Cardiac fibroblast (primary cell): Measurements from ENCODE around the gene AFF3.

Experiments used
- DNase-seq, 2 donors: peaks; one replicate each; pipeline versions ENCODE4 v3.0.0 to v3.0.0-alpha.2; 2010; ENCODE audit warnings: low read depth in 2 of 2
- H3K4me3 ChIP-seq, 2 donors: replicated peaks in 1 of 2; 1 replicate in 1 of 2; 2 replicates in 1 of 2; pipeline ENCODE4 v1.5.1; 2011; ENCODE audit warnings: low read depth in 2 of 2, low read length in 2 of 2, mild to moderate bottlenecking in 2 of 2, moderate library complexity in 1 of 2
- TF ChIP-seq, protein P1 (sequence below): IDR thresholded peaks from one replicate; pipeline ENCODE4 v1.5.1; 2011; ENCODE audit warnings: low read depth, mild to moderate bottlenecking, low read length, inconsistent platforms

The AFF3 gene

DNA sequence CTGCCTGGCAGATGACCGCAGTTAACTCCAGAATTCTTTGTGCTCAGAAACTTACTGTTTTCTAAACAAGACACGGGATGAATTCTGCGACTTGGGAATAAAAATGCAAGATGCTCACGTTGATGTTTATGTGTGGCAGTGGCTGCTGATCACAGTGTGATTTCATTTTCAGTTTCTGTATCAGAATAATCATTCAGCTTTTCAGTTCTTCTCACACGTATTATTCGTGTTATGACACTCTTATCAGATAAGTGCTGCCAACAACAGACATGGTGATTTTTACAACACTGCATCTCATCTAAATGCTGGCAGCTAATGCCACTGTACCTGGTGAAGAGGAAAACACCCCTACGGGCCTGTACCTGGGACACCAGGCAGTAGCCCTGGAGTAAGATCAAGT, 379.7 kb downstream of the AFF3 start:
- no peak overlapping the region for H3K4me3 ChIP-seq
- no peak for DNase-seq
- TF ChIP-seq, protein P1, sequence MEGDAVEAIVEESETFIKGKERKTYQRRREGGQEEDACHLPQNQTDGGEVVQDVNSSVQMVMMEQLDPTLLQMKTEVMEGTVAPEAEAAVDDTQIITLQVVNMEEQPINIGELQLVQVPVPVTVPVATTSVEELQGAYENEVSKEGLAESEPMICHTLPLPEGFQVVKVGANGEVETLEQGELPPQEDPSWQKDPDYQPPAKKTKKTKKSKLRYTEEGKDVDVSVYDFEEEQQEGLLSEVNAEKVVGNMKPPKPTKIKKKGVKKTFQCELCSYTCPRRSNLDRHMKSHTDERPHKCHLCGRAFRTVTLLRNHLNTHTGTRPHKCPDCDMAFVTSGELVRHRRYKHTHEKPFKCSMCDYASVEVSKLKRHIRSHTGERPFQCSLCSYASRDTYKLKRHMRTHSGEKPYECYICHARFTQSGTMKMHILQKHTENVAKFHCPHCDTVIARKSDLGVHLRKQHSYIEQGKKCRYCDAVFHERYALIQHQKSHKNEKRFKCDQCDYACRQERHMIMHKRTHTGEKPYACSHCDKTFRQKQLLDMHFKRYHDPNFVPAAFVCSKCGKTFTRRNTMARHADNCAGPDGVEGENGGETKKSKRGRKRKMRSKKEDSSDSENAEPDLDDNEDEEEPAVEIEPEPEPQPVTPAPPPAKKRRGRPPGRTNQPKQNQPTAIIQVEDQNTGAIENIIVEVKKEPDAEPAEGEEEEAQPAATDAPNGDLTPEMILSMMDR = no peak

DNA sequence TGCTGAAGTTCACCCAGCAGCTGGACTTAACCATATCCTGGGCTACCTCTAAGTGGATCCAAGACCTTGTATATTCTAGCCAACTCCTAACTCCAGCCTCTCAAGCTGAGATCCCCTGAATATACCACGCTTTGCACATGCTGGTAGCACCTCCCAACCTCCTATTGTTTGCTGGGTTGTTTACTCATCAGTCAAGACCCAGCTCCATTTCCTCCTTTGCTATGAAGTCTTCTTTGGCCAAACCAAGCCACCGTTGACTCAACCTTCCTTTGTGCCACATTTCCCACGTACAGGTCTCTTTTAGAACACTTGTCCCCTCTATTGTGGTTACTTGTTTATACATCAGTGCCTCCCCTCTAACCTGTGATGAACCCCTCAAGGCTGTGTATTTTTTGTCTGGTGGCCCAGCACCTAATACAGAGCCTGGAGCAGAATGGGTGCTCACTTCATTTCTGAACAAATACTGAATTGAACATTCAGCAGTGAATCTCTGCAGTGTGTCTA, 384.7 kb downstream of the AFF3 start:
- DNase-seq = peak in 1 of 2 donors; percentile 4
- H3K4me3 ChIP-seq = no peak overlapping the region
- TF ChIP-seq, protein P1 = no peak

DNA sequence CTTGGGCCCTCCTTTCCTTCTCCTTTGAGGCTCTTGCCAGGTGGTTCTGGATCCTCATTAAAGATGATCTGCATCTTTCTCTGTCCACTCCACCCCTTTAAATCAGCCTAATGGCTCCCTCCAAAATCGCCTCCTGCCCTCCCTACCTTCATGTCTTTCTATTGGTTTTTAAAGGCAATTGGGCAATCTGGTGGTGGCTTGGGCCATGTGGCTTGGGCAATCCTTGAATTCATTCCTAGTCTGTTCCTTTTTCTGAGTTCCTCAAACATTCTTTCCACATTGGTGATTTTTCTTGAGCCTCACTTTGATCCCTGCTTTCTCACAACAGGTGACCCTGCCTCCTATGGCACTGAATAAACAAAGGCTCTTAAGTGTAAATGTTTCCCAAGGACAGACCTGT, 386.3 kb downstream of the AFF3 start:
- H3K4me3 ChIP-seq = no peak overlapping the region
- TF ChIP-seq, protein P1 = no peak
- DNase-seq = no peak

DNA sequence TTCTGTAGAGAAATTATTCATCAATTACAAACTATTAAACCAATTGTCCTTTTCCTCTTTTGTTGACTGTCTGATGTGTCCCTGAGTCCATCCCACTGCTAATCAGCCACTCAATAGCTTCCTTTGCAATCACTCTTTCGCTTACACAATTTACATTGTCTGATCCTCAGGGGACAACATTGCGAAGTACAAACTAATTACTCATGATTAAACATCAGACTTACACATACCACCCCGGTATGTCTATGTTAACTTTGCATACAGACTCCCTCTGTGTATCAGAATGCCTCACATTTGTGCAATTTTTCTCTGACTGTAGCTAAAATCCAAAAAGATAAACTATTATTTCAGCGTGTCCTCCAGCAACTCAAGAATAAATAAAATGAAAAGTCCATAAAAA, 388.2 kb downstream of the AFF3 start:
- TF ChIP-seq, protein P1 = no peak
- DNase-seq = peak; percentile 43 to 90
- no peak overlapping the region for H3K4me3 ChIP-seq

DNA sequence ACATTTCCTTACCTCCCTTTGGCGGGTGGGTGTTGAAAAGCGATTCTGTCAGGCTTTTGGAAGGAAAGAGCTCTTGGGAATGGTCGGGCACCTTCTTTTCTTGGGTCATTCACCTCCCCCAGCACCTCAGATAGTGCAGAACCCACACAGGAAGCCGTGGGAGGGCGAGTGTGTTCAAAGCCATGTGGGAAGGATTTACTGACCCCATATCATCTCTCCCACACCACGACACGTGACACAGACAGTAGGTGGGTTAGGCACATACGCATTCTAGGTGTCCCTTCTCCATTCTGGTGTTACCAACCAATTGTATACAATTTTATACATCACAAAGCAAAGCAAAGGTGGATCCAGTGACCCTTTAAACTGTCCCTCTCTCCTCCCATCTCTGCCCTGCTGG, 388.9 kb downstream of the AFF3 start:
- TF ChIP-seq, protein P1 = no peak
- no peak overlapping the region for H3K4me3 ChIP-seq
- DNase-seq = no peak

DNA sequence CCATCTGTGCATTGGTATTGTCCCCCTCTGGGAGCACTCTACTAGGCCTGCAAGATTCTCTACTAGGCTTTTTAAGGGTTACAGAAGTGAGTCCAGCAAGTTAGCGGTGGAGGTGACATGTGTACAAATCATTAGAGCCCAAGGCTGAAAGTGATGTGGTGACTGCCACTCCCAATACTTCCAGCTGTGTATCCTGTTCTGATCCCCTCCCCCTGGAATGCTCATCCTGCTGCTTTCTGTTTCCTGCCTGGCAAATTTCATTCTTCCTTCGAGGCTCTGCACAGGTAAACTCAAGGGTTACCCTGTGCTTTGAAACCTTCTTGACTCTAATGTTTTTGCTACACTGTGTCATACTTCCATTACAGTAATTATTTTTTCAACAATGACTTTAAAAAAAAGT, 394.0 kb downstream of the AFF3 start:
- no peak overlapping the region for H3K4me3 ChIP-seq
- TF ChIP-seq, protein P1 = no peak

DNA sequence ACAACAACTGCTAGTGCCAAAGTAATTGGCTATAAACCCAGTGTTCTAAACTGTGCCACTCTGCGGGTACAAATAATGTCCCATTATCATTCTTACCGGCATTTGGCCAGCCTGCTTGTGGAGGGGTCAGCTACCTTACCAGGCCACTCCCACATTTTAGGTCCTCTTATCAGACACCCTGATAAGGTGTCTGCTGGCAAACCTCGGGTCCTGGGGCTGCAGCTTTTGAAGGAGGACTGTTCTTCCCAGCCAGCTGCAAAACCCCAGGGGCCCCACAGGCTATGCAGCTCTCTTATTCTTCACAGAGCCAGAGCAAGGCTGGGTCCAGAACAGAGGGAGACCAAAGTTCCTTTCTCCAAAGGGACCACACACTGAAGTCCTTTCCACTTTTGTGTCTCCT, 394.5 kb downstream of the AFF3 start:
- DNase-seq = no peak
- TF ChIP-seq, protein P1 = no peak
- no peak overlapping the region for H3K4me3 ChIP-seq

More for the DNA sequence above, 394.0 kb downstream of the AFF3 start:
- no peak for DNase-seq
